HG02943 (cell line): Measurements from ENCODE around the gene TSC22D1.

ENCODE experiments used
- ATAC-seq: cut with Tn5 transposase; IDR thresholded peaks from one replicate; pipeline ENCODE4 v1.9.1; 2021; ENCODE audit warnings: mild to moderate bottlenecking, low read depth, moderate library complexity; ENCODE audit not compliant: unreplicated experiment

Gene TSC22D1

DNA sequence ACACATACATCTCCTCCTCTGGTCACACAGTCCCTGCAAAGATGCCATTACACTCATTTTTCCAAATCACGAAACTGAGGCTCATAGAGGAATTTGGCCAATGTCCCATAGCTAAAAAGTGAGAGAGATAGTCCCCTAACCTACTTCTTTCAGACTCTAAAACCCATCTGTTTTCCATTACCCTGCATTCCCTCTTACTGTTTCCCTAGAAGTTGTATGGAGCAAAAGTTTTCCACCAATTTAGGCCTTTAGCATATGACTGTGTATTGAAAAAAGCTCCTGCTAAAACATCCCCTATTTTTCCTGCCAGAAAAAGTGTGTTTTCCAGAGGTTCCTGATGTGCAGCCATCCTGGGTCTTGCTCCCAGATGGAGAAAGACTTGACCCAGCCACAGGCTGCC lies 186.3 kb downstream of the TSC22D1 start:
- no peak for ATAC-seq

DNA sequence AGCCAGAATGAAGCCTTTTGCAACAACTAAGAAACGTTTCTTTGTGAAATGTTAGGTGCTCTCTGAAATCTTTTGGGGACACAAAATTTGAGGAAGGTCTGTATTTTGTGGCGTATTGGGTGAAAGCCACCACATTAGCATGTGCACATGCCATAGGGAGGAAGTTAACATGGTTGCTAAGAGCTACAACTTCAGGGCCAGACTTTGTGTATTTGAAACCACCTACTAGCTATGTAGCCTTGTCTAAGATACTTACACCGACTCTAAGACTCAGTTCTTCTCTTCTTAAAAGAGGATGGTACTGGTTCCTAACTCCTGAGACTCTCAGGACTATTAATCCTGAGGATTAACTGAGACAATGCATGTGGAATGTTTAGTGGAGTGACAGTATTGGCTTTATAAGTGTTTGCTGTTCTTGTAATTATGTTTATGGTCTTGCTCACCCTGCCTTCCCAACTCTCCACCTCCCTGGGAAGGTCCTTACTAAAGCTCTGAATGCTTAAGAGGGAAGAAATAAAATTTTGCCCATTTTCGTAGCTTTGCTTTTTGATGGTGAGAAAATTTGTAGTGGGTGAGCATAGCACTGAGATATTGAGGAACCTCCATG lies 187.0 kb downstream of the TSC22D1 start:
- no peak for ATAC-seq

DNA sequence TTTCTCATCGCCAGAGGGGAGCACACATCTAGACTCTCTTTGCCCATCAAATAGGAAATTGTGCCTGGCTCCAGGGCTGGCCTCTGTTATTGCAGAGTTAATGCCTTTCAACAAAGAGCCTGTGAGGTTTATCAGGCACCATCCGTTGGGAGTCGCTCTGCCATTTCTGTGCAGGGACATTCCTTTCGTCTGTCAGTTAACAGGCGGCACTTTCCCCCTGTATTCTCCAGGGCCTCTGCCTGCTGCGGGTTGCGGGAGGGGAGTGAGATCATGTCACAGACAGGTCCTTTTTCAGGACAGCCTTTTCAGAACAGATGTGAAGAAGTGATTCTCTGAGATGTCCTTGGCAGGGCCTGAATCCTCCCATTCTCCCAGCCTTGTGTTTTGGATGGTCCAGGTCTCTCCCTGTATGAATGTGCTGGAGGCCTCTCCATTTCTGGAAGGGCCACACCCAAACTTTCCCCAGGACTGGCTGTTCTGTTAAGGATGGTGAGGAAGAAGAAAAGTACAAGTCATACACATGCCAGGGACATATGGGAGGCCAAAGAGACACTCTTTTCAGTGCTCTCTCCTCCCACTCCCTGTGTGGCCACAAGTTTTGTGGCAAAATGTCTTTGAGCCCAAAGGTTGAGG lies 187.6 kb downstream of the TSC22D1 start:
- no peak for ATAC-seq

DNA sequence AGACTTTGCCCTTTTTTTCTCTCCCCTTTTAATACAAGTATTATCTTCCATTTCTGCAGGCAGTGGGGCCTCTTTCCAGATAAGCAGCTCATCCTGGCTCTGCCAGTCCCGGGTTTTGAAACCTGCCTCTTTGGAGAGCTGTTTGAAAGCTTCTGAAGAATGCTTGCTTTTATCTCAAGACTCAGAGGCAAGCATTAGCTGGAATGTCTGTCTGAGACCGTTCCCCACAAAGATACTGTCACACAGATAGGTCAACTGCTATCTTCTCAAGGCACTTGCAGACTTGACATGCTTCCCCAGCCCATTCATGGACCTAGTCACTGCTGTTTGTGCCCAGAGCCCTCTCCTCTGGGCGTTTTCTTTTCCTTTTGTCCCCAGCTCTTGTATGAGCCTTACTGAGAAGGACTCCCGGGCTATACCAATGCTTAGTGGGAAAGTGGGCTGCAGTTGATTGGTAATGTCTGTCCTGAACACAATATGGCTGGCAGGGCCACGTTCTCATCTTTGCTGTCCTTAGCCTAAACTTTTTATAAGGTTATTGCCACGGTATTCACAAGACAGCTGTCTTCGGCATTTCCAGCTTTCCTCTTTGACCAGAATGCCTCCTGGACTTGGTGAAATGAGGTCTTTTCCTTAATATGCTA lies 189.1 kb downstream of the TSC22D1 start:
- ATAC-seq, result no peak

DNA sequence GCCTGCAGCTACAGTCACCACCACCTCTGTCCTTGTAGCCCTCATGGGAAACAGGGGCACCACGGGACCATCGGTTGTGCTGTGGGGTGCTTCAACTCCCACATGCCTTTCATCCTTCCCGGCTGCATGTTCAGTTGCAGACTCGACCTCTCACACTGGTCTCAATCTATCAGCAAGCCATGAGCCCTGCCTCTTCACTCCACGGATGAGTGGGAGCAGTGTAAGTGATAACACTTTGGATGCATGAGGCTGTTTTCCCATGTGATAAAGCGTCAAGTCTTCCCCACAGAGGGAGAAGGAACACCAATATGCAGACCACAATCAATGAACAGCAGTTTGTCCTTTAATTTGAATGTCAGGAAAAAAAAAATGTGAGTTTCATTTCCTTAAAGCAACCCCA lies 190.3 kb downstream of the TSC22D1 start:
- no peak for ATAC-seq

DNA sequence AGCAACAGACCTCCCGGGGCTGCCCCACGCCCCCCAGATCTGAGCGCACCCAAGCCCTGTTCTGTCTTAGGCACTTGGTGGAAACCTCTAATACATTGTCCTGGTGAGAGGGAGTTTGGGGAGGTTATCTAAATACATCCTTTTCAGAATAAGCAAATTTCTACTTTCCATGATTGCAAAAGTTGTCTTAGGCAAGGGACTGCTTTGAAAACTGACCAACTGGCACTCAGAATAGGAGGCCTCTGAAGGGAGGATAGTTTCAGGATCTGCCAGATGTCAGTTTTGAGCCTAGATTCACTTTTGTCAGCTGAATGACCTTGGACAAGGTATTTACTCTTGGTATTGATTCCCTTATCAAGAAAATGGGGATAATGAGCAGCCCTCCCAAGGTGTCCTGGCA lies 190.7 kb downstream of the TSC22D1 start:
- no peak for ATAC-seq

DNA sequence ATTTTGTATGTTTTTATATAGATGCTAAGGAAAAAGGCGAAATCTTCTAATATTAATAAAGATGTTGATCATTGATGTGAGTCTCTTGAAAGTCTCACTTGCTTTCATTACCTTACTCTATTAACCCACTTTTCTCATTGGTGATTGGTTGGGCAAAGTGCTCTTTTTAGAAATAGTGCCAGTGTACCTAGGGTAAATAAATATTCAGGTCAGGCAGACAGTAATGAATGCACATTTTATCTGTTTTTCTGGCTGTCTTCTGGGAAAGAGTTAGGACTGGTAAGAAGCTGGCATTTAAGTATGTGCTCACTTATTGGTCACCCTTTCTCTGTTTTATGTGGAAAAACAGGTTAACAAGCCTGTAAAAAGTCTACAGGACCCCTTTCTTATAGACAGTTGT lies 191.4 kb downstream of the TSC22D1 start:
- ATAC-seq, result no peak

DNA sequence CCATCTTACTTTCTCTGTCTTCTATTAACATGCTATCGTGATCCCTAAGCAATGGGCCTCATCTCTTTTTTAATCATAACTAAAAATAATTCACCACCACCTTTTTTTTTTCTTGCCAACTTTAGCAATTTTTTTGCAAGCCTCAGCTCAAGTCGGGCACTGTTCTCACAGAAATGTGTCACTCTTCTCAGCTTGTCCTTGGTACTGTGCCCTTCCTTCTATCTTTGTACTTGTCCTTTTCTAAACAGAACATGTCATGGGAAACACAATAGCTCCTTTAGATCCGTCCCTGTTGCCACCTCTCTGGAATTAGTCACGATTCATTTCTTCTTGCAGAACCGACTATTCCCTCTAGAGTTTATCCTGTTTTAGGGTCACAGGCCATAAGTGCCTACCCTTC lies 192.2 kb downstream of the TSC22D1 start:
- no peak for ATAC-seq

DNA sequence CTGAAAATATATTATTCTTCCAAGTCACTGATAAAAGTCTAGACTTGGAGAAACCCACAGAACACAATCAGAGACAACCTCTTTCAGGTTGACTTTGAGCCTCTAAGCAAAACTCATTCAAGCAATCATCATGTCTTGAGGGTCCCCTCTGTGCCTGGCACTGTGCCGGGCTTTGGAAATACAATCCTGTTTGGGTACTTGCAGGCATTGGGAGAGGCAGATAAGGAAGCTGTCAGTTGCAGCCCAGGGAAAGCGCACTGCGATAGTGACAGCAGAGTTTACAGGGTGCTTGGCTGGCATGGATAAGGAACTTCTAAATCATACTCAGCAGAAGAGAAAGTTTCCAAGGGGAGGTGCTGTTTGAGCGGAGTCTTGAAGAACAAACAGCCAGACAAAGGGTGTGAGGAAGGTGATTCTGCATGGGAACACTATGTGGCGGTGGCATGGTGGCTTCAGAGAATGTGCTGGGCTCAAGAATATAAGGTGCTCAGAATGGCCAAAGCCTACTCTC lies 193.4 kb downstream of the TSC22D1 start:
- ATAC-seq, result no peak
